ENCODE results near the gene FOSL1. TPM values are rescaled to one million over a fixed set of nuclear protein-coding genes. Genes with fewer than 3 reads are reported as not detected.

The FOSL1 gene
- total RNA-seq, 1 experiment from 2014 or later, result 125 TPM

- peaks cover 15% of the 10 kb centered on the region; the same call in 1 of the 2 replicates for H4K20me1 ChIP-seq (ENCODE audit: insufficient read depth)
- no peak for TF ChIP-seq SRF (IDR thresholded peaks at IDR 0.05; ENCODE audit: low read depth)
- no peak for TF ChIP-seq ZBTB33 (IDR thresholded peaks at IDR 0.05; ENCODE audit: extremely low read depth, insufficient replicate concordance, low read length)
- no peak for TF ChIP-seq JUND (IDR thresholded peaks at IDR 0.05)
- no peak for TF ChIP-seq SP1 (IDR thresholded peaks at IDR 0.05; ENCODE audit: low read depth)
- no peak for TF ChIP-seq SIN3A (IDR thresholded peaks at IDR 0.05; ENCODE audit: low read depth)
- TF ChIP-seq ELF1 (IDR thresholded peaks at IDR 0.05; ENCODE audit: borderline replicate concordance, low read depth), result no peak
- no peak for TF ChIP-seq CEBPB (IDR thresholded peaks at IDR 0.05; ENCODE audit: low read depth)
- TF ChIP-seq RAD21 (IDR thresholded peaks at IDR 0.05; ENCODE audit: low read depth), result no peak
- no peak for TF ChIP-seq REST (IDR thresholded peaks at IDR 0.05; ENCODE audit: low read depth)
- no peak for TF ChIP-seq CTCF (IDR thresholded peaks at IDR 0.05 in 2 of 3, conservative IDR thresholded peaks at IDR 0.05 in 1 of 3; ENCODE audit: borderline replicate concordance in 1 of 3, insufficient read depth in 1 of 3, low read depth in 2 of 3, low read length in 2 of 3)
- TF ChIP-seq ATF3 (IDR thresholded peaks at IDR 0.05), result no peak
- no peak for TF ChIP-seq ZFX (IDR thresholded peaks at IDR 0.05)
- TF ChIP-seq POLR2A (IDR thresholded peaks at IDR 0.05; ENCODE audit: borderline replicate concordance, extremely low read depth, insufficient read depth, insufficient read length), result no peak
- no peak for TF ChIP-seq EZH2phosphoT487 (IDR thresholded peaks at IDR 0.05; ENCODE audit: borderline replicate concordance)
- TF ChIP-seq EZH2 (IDR thresholded peaks at IDR 0.05), result no peak
- TF ChIP-seq POLR2AphosphoS5 (IDR thresholded peaks at IDR 0.05; ENCODE audit: low read depth, low read length), result no peak; the same call in 1 of the 2 replicates
- TF ChIP-seq YY1 (IDR thresholded peaks at IDR 0.05; ENCODE audit: extremely low read depth, insufficient replicate concordance, low read depth, low read length), result no peak
- TF ChIP-seq FOSL1 (IDR thresholded peaks at IDR 0.05; ENCODE audit: low read depth), result no peak
- no peak for TF ChIP-seq MAX (IDR thresholded peaks at IDR 0.05)
- H3K27ac ChIP-seq (ENCODE audit: low read depth, low read length), result no peak overlapping the region
- intact Hi-C loops (cut with micrococcal nuclease), result no loop called here
- no peak overlapping the region for H3K4me3 ChIP-seq (replicated peaks in 1 of 2; ENCODE audit: low read depth in 1 of 2, low read length in 2 of 2)
- ATAC-seq (no peak), DNase-seq (ENCODE audit: low read depth, low spot score) (no peak)
- H3K4me2 ChIP-seq (ENCODE audit: low read length), result peak overlapping the region; percentile 77; the same call in 1 of the 2 replicates
- no peaks in the 10 kb centered on the region for H3K9me2 ChIP-seq (ENCODE audit: insufficient read depth)
- no peaks in the 10 kb centered on the region; a peak in 1 of 4 replicates for H3K9me3 ChIP-seq (ENCODE audit: control insufficient read depth in 1 of 2, insufficient read depth in 1 of 2, low read depth in 1 of 2, low read length in 2 of 2)
- TSS peak; percentile 63 for BruUV-seq (replicated peaks)
- H2AFZ ChIP-seq (ENCODE audit: low read depth, low read length, poor library complexity, severe bottlenecking), result no peak overlapping the region
- peaks cover 41% of the 10 kb centered on the region for H3K79me2 ChIP-seq (ENCODE audit: insufficient read depth, low read length)
- ChIA-PET CTCF (no interaction called here), RAD21 (ENCODE audit: low non-redundant PET in 1 of 2, low total read pairs in 2 of 2, uncharacterized antibody in 2 of 2, unreplicated experiment in 2 of 2) (no interaction called here), POLR2A (no interaction called here)
- H3K27me3 ChIP-seq (ENCODE audit: insufficient read depth, low read length), result no peaks in the 10 kb centered on the region
- no peak overlapping the region for H3K9ac ChIP-seq (ENCODE audit: low read length)
- H3K36me3 ChIP-seq (ENCODE audit: control insufficient read depth in 1 of 2, insufficient read depth in 2 of 2, low read length in 2 of 2), result peaks cover 31 to 56% of the 10 kb centered on the region in 2 experiments
- peaks cover 14 to 32% of the 10 kb centered on the region in 2 experiments for H3K4me1 ChIP-seq (ENCODE audit: control insufficient read depth in 1 of 2, insufficient read depth in 2 of 2, low read length in 2 of 2)
Observed at GRCh38 chr11:65854852-65855837, 45.0 kb downstream of the FOSL1 start.
